Measurements from ENCODE around the gene FILIP1. TPM values are rescaled to one million over a fixed set of nuclear protein-coding genes. Genes with fewer than 3 reads are reported as not detected.
A peak's percentile ranks its signal among the peaks of the same experiment; 100 is the strongest.

The FILIP1 gene
- polyA plus RNA-seq, 1 donor: 2.4 TPM

DNA sequence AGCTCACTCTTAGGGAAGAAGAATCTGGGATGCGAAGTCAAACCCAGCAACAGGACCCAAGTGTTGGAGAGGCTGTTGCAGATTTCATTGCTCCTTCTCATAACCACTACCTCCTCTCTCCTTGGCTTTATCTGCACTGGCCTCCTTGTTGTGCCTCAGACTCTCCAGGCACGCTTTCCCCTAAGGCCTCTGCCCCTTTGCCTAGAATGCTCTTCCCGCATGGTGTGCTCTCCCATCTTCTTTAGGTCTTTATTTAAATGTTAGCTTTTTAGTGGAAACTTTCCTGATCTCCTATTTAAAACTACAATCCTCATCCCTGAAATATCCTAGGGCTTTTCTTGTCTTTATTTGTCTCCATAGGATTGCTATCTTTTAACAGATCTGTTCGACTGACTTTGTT is 114.1 kb downstream of the FILIP1 start:
- DNase-seq: no peak

DNA sequence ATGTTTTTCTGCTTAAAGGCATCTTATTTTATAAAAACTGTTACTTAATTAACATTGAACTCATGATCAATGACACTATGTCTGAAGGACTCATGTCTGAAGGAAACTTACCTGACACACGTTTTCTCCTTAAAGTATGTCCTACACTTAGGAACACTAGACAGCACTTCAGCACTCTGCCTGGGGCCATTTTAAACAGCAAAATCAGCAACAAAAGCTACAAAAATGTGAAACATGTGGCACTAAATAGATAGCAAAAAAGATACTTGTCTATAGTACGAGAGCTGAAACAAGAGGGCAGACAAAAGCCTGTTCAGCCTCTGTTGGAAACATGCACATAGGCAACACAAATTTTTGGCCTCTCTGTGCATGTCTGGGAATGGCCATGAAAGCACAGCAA is 115.5 kb downstream of the FILIP1 start:
- no peak for DNase-seq

DNA sequence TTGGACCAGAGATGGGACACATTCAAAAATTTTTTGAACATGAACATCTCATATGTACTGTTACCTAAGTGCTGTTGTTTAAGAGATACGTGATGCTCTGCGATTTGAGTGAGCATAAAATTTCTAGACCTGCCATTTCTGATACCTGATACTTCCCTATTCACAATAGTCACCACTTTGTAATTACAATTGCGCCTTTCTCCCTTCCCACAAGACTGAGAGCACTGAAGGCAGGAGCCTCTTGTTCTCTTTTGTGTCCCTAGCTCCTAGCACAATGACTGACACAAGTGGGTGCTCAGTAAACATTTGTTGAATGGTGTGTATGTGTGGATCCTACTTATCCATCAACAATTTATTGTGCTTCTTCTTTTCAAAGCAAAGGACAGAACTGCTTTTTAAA is 116.2 kb downstream of the FILIP1 start:
- no peak for DNase-seq

DNA sequence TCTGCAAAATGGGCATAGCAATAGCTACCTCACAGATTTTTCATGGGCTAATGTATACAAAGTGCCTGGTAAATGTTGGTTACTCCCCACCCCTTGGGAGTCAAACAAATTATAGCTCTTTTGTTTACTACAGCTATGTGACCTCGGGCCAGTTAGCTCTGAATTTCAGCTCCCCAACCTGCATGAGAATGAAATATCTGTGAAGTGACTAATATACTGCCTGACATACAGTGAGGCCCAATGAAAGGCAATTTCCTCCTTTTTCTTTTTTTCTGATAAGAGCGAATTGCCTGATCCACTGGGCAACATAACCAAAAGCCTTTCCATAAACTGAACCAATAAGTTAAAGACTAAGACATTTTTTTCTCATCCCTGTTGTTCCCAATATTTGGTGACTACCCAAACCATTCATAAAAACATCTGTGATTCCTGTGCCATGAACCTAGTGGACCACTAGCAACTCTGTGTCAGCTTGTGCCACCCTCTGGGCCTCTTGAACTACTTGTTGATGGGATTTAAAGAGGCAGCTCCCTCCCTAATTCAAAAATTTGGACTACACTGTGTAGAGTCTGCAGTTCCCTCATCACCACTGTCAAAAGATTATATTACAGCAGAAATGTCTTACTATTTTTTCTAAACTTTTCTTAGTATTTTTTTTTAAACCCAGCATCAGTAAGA is 117.1 kb downstream of the FILIP1 start:
- DNase-seq: no peak

DNA sequence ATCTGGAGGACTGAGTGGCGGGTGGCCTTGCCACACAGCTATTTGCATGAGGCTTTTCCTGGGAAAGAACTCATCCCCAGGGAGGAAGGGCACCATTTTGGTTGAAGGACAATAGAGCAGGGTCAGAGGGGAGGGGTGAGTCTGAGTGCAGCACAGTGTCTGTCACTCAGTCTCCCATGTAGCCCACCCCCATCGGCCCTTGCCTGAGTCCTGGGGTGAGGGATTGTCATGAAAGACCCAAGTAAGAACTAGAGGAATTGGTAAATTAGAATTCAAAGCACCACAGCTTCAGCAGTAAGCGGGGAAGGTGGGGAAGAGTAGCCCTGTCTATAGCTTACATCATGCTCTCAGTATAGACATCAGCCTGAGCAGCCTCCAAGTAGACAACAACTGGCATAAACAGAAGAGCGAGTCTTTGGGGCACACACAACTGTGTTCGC is 118.6 kb downstream of the FILIP1 start:
- DNase-seq: no peak

DNA sequence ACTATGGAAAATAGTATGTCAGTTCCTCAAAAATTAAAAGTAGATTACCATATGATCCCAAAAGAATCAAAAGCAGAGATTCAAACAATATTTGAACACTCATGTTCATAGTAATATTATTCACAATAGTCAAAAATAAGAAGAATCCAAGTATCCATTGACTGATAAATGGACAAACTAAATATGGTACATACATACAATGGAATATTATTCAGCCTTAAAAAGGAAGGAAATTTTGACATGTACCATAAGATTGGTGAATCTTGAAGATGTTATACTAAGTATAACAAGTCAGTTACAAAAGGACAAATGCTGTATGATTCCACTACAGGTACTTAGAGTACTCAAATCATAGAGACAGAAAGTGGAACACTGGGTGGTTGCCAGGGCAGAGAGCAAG is 120.7 kb downstream of the FILIP1 start:
- no peak for DNase-seq

DNA sequence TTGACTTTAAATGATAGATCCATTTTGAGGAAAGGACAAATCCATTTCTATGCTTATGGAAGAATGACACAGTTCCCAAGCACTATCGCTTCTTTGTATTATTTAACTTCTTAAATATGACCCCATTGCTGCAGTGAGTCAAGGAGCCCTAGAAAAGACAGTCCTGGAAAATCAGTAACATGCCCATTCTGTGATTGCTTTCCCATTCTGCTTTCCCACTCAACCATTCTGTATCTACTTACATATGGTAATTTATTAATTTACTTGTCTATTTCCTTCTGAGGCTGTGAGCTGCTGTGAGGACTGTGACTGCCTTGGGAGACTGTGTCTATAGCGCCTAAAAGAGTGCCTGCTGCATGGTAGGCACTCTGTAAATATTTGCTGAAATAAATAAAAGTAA is 123.6 kb downstream of the FILIP1 start:
- DNase-seq: no peak

DNA sequence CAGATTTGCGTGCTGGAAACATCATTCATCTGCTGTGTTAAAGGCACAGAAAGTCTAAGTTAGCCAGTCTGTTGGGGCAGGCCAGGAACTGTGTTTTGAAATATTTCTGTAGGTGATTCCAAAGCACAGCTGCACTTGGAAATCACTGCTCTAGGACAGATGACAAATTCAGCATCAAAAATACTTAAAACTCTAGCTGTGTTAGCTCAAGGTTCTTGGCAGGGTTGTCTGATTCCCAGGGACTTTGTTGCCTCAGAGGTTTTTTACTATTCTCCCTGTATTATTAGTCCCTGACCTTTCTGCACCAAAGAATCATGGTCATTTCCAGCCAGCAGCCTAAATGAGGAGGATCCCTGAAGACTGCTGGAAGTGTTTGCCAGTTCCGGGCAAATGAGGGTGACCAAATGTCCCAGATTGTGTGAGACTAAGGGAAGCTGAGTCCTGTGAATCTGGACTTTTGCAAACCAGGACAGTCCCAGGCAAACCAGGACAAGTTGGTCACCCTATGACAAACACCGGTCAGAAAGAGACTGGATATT is 124.7 kb downstream of the FILIP1 start:
- no peak for DNase-seq

DNA sequence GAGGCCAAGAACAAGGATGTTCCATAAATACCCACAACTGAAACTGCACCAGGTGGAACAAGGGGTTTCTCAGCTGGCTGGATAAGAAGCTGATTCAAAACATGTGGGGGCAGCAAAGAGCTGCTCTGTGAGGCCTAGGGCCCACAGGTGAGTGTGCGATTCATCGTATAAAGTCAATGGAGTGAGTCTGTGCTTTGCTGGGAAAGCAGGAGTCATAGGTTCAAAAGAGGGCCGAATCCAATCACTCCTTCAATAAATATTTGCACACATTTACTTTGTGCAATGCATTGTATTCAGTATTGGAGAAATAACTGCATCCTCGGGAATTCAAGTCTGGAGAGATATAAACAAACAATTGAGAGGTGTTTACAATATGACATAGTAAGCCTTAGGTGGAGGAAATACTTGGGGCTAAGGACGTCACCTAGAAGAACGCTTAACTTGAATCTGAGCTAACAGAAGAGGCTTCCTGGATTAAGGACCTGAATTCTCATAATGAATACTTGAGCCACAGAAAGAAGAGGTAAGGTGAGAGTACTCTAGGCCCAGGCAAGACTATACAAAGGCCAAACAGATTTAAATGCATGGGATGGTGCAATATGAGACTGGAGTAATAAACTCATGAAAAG is 125.3 kb downstream of the FILIP1 start:
- peak; percentile 49 for DNase-seq

DNA sequence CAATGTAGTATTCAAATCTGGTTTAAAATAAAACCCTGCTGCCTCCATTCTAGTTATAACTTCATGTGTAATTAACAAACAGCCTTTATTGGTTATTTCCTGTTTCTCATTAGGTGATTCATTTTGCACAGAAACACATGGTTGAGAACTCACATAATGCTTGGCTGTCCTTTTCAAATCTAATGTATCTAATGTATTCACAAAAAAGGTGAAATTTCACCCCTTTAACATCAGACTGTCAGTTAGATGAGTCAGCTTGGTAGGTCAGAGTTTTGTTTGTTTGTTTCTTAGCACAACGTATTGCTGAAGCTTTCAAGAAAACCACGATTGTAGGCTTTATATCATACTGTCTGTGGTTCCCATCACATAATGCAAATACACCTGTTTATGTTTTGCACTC is 130.3 kb downstream of the FILIP1 start:
- no peak for DNase-seq

DNA sequence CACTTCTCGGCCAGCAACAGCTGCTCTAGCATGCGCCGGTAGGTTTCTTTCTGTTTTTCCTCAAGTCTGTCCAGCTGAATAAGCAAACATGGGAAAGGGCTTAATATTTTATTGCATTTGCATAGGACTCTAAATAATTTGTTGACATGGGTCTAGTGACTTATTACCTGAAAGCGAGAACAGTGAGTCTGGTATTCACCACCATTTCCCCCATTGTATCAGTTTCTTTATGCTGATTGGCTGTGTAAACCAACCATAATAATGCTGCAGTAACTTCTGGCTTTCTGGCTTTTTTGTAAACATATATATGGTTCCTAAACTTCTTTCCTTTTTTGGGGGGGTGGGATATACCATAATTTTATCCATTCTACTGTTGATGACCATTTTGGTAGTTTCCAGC is 140.0 kb downstream of the FILIP1 start:
- DNase-seq: no peak

DNA sequence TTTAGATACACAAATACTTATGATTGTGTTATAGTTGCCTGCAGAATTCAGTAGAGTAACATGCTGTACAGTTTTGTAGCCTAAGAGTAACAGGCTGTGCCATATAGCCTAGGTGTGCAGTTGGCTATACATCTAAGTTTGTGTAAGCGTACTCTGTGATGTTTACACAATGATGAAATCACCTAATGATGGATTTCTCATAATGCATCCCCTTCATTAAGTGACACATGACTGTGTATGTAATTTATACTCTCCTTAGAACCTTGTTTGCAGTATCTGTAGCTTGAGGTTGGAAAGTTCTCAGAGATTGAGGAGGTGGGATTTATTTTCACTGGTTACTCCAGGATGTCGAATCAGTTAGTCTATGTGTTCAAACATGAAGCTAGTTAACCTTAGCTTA is 142.0 kb downstream of the FILIP1 start:
- no peak for DNase-seq

DNA sequence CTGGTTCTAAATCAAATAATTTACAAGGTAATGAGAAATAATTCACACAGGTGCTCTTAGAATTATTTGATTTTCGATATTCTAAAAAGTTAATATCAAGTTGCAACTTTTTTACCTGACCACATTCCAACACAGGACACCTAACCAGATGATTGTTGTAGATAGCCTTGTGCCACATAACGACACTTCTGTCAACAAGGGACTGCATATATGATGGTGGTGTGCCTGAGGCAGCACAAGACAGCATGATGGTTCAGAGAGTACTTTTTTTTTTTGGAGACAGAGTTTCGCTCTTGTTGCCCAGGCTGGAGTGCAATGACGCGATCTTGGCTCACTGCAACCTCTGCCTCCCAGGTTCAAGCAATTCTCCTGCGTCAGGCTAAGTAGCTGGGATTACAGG is 142.8 kb downstream of the FILIP1 start:
- no peak for DNase-seq

DNA sequence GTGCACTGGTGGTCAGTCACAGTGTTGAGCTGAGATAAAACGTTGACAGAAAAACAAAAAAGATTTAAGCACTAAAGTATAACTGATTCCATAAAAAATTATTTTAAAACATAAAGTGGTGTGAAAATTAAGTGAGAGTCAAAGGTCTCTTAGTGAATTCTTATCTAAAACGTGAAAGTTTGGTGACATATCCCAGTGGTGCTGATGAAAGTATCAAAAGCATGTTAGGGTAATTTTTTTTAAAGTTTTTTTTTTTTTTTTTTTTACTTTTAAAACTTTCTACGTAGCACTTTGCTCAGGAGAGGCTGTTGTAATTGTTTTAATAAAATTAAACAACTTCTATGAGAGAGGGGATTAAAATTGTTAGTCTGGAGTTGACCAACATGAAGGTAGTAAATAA is 143.4 kb downstream of the FILIP1 start:
- no peak for DNase-seq

DNA sequence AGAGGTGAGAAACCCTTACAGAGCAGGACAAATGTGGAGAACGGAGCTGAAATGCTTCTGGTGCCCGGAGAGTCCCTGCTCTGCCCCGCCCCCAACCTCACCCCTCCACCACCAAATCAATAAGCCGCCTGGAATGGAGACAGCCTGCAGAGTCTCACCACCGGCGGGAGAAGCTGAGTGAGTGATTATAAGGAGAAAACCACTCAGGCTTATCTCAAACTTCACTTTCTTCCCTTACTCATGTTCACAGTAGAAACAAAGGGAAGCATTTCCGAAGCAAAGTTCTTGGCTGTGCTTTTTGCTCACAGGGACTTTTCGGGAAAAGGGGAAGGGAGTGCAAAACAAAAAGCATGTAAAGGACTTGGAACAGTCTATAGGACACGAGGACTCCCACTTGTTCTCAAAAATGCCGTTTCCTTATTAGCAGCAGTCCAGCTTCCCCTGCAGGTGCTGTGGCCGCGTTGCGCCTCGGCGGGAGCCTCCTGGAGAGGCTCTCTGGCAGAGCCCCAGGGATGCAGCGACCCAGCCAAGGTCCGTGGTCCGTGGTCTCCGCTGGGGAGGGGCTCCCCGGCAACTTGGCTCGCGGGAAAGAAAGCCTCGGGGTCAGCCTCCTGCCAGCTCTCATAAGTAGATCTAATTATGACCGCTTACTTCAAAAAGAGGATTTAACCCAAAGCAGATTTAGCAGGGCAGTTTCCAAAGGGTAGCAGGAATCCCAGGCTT is 144.2 kb downstream of the FILIP1 start:
- DNase-seq: peak; percentile 43

DNA sequence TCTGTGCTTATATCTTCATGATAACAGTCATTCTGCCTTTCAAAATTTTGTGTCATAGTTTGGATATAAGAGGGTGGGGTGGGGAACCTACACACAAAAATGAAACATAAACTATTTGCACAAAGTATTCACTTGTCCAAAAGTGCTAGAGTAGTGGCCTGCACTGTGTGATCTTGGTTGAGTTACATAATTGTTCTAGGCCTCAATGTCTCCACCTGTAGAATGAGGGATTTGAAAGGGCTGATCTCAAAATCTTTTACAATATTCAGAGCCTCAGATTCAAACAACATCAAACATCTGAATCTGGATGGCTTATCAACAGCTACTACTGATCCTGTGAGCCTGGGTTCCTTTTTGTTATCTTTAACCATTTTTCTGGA is 144.7 kb downstream of the FILIP1 start:
- no peak for DNase-seq

DNA sequence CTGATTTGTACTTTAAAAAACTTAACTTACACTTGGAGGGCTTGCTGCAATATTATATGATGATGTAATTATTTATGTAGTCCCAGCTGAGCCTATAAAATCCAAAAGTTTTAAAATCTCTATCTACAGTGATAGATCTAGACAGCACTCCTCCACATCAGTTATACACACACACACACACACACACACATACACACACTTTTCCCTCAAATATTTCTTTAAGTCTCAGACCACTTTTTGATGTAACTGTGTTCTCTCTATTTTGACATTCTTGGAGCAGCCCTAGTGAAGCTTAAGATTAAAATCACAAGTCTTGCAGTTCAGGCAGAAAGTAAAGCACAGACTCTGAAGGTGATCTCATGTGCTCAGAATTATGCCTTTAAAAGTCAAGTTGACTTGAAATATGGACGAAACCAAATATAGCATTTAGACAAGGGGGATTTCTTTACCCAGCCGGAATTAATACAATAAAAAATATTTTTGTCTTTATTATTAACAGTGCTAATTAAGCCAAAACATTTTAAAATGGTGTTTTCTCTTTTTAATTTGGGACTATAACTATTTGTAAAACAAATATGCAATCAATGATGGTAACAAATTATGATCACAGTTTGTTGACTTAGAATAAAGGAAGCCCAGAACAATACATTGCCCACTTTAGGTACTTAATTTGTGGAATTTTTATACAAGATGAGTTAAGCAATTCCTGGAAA is 145.5 kb downstream of the FILIP1 start:
- DNase-seq: no peak

DNA sequence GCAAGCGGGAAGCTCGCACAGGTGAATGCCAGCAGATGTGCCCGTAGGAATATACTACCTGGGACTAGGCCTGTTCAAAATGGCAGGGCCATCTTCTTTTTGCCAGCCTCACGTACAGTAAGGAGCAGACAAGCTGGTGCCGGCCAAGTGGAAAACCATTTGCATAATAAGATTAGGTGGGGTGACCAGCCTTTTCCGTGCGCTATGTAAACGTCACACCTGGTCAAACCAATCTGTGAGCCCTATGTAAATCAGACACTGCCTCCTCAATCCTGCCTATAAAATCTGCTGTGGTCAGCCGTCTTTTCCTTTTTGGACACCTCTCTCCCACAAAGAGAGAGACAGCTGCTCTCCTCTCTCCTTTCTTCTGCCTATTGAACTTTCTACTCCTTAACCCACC is 148.2 kb downstream of the FILIP1 start:
- no peak for DNase-seq

DNA sequence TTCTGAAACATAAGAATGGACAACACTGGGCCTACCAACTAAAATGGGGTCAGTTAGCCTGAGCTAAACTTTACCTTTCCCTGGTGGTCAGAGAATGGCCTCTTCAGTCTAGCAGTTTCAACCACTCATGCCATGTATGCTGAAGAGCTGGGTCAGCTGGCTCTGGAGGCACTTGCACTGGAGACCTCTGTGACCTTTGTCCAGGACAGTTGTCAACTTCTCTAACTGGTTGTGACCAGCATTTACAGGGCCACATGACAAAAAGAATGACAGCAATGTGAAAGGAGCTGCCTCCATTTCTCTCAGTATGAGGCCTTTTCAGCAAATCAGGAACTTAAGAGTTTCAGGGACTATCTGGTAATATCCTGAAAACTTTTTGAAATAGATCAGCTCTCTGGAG is 149.1 kb downstream of the FILIP1 start:
- DNase-seq: no peak

DNA sequence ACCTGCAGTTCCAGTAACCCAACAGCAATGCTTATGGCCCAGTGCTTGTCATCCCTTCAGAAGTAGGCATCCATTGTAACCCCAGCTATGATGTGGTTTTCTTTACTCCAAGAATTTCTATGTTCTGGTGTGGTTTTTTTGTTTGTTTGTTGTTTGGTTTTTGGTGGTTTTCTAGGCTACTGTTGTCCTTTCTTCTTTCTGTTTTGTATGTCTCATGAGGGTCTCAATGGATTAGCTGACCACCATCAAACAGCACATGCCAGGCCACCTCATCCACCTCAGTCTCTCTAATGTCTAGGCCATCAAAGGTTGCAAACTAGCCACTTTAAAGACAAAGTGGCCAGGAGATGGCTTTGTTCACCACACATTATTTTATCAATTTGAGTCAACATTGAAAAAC is 149.6 kb downstream of the FILIP1 start:
- DNase-seq: no peak

DNA sequence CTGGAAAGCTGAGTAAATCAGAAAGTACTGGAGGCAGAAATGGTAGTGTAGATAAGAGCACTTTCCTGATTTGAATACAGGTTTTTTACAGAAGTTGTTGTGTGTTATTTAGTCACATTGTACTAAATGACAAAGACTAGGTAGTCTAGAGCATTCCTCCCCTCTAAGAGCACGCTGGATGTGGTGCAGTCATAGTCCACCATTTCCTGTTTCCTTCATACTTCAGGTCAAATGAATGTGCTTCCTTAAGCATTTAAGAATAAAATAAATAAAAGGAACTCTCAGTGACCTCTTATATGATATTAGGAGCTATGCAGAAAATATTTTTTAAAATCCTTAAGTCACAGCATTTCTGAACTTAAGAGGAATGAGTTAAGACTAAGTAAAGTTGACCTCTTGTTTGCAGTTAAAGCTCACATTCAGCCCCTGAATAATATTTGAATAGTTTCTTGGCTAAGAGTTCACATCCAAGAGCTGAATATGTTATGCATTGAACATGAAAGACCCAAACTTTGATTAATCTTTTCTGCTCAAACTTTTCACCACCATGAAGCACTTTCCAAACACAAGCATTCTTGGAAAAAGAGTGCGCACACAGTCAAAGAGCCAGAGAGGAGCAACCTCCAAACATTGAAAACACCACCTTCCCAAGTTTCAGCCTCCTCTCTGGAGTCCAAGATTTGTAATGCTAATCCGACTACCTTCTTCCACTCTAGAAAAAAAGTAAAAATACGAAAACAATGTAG is 155.6 kb downstream of the FILIP1 start:
- no peak for DNase-seq

All from left kidney (tissue), 2 donors.